ENCODE data around the gene PIK3CA.
"Not testable (repeated sequence)": the region's sequence is repeated elsewhere in the genome, so short reads cannot be mapped to it uniquely, and the experiment has no call there.

The PIK3CA gene

GRCh38 chr3:179269152-179269707 is 121.1 kb downstream of the PIK3CA start:
- Mint-ChIP-seq H3K27me3 (ENCODE audit: low read depth) (peaks cover 3% of the 10 kb centered on the region), H3K9me3 (no peaks in the 10 kb centered on the region), H3K4me1 (ENCODE audit: low read depth) (no peaks in the 10 kb centered on the region), H3K4me3 (no peak overlapping the region), H3K36me3 (ENCODE audit: low read depth) (no peaks in the 10 kb centered on the region), H3K27ac (no peak overlapping the region)

- H3K36me3 Mint-ChIP-seq (ENCODE audit: low read depth) = no peaks in the 10 kb centered on the region
- peaks cover 8% of the 10 kb centered on the region for H3K27me3 Mint-ChIP-seq (ENCODE audit: low read depth)
- H3K4me3 Mint-ChIP-seq = no peak overlapping the region
- H3K4me1 Mint-ChIP-seq (ENCODE audit: low read depth) = no peaks in the 10 kb centered on the region
- no peak overlapping the region for H3K27ac Mint-ChIP-seq
- no peaks in the 10 kb centered on the region for H3K9me3 Mint-ChIP-seq
Observed at GRCh38 chr3:179272385-179272784, 124.2 kb downstream of the PIK3CA start.

DNA sequence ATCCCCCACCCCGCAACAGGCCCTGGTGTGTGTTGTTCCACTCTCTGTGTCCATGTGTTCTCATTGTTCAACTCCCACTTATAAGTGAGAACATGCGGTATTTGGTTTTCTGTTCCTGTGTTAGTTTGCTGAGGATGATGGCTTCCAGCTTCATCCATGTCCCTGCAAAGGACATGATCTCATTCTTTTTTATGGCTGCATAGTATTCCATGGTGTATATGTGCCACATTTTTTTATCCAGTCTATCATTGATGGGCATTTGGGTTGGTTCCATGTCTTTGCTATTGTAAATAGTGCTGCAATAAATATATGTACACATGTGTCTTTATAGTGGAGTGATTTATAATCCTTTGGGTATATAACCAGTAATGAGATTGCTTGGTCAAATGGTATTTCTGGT is 126.3 kb downstream of the PIK3CA start:
- not testable (repeated sequence) for H3K36me3 Mint-ChIP-seq (ENCODE audit: low read depth); H3K4me3 Mint-ChIP-seq; H3K27ac Mint-ChIP-seq; H3K9me3 Mint-ChIP-seq; H3K4me1 Mint-ChIP-seq (ENCODE audit: low read depth)
- H3K27me3 Mint-ChIP-seq (ENCODE audit: low read depth) = peaks cover 13% of the 10 kb centered on the region

- Mint-ChIP-seq H3K27me3 (ENCODE audit: low read depth) (peaks cover 14% of the 10 kb centered on the region), H3K9me3 (no peaks in the 10 kb centered on the region), H3K4me1 (ENCODE audit: low read depth) (no peaks in the 10 kb centered on the region), H3K27ac (no peak overlapping the region), H3K36me3 (ENCODE audit: low read depth) (no peaks in the 10 kb centered on the region), H3K4me3 (no peak overlapping the region)
Observed at GRCh38 chr3:179276001-179276400, 127.8 kb downstream of the PIK3CA start.

DNA sequence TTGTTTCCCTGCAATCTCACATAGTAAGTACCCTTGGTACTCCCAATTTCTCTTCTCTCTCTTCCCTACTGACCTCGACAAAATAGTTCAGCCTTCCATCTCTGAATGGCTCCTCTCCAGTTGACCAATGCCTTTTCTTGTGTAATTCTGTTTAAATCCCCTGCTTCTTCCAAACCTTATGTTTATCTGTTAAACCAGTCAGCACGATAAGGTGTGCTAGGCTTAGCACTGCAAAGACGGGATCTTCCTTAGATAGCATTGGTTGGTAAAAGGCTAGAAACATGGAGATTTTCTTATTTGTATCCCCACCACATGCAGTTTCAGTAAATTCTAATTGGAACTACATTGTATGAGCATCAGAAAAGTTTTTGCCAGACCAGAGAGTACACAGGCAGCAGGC is 128.6 kb downstream of the PIK3CA start:
- Mint-ChIP-seq H3K36me3 (ENCODE audit: low read depth) (no peaks in the 10 kb centered on the region), H3K9me3 (no peaks in the 10 kb centered on the region), H3K4me3 (no peak overlapping the region), H3K27ac (no peak overlapping the region), H3K27me3 (ENCODE audit: low read depth) (peaks cover 14% of the 10 kb centered on the region), H3K4me1 (ENCODE audit: low read depth) (no peaks in the 10 kb centered on the region)

GRCh38 chr3:179278151-179278550 is 130.0 kb downstream of the PIK3CA start:
- Mint-ChIP-seq H3K27ac (no peak overlapping the region), H3K36me3 (ENCODE audit: low read depth) (no peaks in the 10 kb centered on the region), H3K4me3 (no peak overlapping the region), H3K4me1 (ENCODE audit: low read depth) (no peaks in the 10 kb centered on the region), H3K9me3 (no peaks in the 10 kb centered on the region), H3K27me3 (ENCODE audit: low read depth) (peaks cover 25% of the 10 kb centered on the region)

- Mint-ChIP-seq H3K4me1 (ENCODE audit: low read depth) (no peaks in the 10 kb centered on the region), H3K4me3 (no peak overlapping the region), H3K27ac (no peak overlapping the region), H3K36me3 (ENCODE audit: low read depth) (no peaks in the 10 kb centered on the region), H3K9me3 (no peaks in the 10 kb centered on the region), H3K27me3 (ENCODE audit: low read depth) (peaks cover 28% of the 10 kb centered on the region)
Observed at GRCh38 chr3:179278932-179279693, 131.0 kb downstream of the PIK3CA start.

DNA sequence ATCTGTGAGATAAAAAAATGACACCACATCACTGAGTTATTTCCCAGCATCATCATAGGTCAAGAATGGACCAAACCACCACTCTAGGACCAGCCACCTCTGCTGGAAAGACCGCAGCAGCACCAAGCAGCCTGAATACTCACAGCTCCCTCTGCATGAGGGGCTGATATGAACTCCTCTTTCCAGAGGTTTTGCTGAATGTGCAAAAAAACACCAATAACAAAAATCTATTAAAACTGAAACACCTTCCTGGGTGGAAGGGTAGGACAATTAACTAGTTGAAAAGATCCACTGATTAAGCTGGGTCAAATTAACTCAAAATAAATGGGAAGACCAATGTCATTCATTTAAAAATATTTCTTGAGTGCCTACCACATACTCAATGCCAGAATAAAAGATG is 131.7 kb downstream of the PIK3CA start:
- Mint-ChIP-seq H3K4me1 (ENCODE audit: low read depth) (no peaks in the 10 kb centered on the region), H3K27ac (no peak overlapping the region), H3K4me3 (no peak overlapping the region), H3K27me3 (ENCODE audit: low read depth) (peaks cover 36% of the 10 kb centered on the region), H3K9me3 (no peaks in the 10 kb centered on the region), H3K36me3 (ENCODE audit: low read depth) (no peaks in the 10 kb centered on the region)

GRCh38 chr3:179281825-179282224 is 133.7 kb downstream of the PIK3CA start:
- H3K27me3 Mint-ChIP-seq (ENCODE audit: low read depth) = peaks cover 34% of the 10 kb centered on the region
- H3K4me3 Mint-ChIP-seq = no peak overlapping the region
- no peaks in the 10 kb centered on the region for H3K36me3 Mint-ChIP-seq (ENCODE audit: low read depth)
- no peaks in the 10 kb centered on the region for H3K9me3 Mint-ChIP-seq
- no peak overlapping the region for H3K27ac Mint-ChIP-seq
- H3K4me1 Mint-ChIP-seq (ENCODE audit: low read depth) = no peaks in the 10 kb centered on the region

GRCh38 chr3:179286331-179286730 is 138.2 kb downstream of the PIK3CA start:
- H3K27me3 Mint-ChIP-seq (ENCODE audit: low read depth) = peaks cover 26% of the 10 kb centered on the region
- H3K9me3 Mint-ChIP-seq = no peaks in the 10 kb centered on the region
- no peak overlapping the region for H3K4me3 Mint-ChIP-seq
- no peaks in the 10 kb centered on the region for H3K36me3 Mint-ChIP-seq (ENCODE audit: low read depth)
- no peak overlapping the region for H3K27ac Mint-ChIP-seq
- H3K4me1 Mint-ChIP-seq (ENCODE audit: low read depth) = no peaks in the 10 kb centered on the region

GRCh38 chr3:179288845-179289244 is 140.7 kb downstream of the PIK3CA start:
- Mint-ChIP-seq H3K4me3 (no peak overlapping the region), H3K4me1 (ENCODE audit: low read depth) (no peaks in the 10 kb centered on the region), H3K9me3 (no peaks in the 10 kb centered on the region), H3K27me3 (ENCODE audit: low read depth) (peaks cover 23% of the 10 kb centered on the region), H3K36me3 (ENCODE audit: low read depth) (no peaks in the 10 kb centered on the region), H3K27ac (no peak overlapping the region)

GRCh38 chr3:179289295-179289694 is 141.1 kb downstream of the PIK3CA start:
- no peaks in the 10 kb centered on the region for H3K4me1 Mint-ChIP-seq (ENCODE audit: low read depth)
- no peaks in the 10 kb centered on the region for H3K36me3 Mint-ChIP-seq (ENCODE audit: low read depth)
- H3K9me3 Mint-ChIP-seq = no peaks in the 10 kb centered on the region
- H3K4me3 Mint-ChIP-seq = no peak overlapping the region
- H3K27me3 Mint-ChIP-seq (ENCODE audit: low read depth) = peaks cover 19% of the 10 kb centered on the region
- no peak overlapping the region for H3K27ac Mint-ChIP-seq
